Colonic mucosa (tissue), 2 donors: ENCODE measurements around the gene LMAN1. TPM values are rescaled to one million over a fixed set of nuclear protein-coding genes. Genes with fewer than 3 reads are reported as not detected.

Experiments used
- total RNA-seq, 2 donors: library from RNA; stranded (reverse); fragmentation: NEBNext Ultra II Directional in 1 of 2; extraction: Animal tissue kit (Norgen Biotek cat#: 25700) in 1 of 2; gene quantifications; one replicate each; pipeline ENCODE4 v1.2.1, GENCODE V29; 2021
- donor health status: DM: no; HTN: no; CAD: no.
- donor health status: DM: no; HTN: no; CAD: no.

Gene LMAN1
- total RNA-seq, 2 donors from 2014 or later, result 60.2 to 67.6 TPM

Other genes with a start within 250 kb of the LMAN1 start
- 10 to 100 TPM; 50.8 to 88.2 TPM for gene SEC11C, start 219.4 kb downstream of the LMAN1 start, total RNA-seq
- gene GRP, start 139.1 kb downstream of the LMAN1 start, total RNA-seq, result not detected
- not detected for gene RAX, start 85.8 kb downstream of the LMAN1 start, total RNA-seq
- gene CPLX4, start 40.6 kb downstream of the LMAN1 start, total RNA-seq, result not detected